SHP77 treated with DMSO at 0.1 percent for 48 hours (cell line): ENCODE data around the gene POLH.
"Not testable (repeated sequence)": the region's sequence is repeated elsewhere in the genome, so short reads cannot be mapped to it uniquely, and the experiment has no call there.

ENCODE experiments used
- DNase-seq: peaks from one replicate; lab custom pipeline; 2025; lab: John Stamatoyannopoulos, UW

Gene POLH

DNA sequence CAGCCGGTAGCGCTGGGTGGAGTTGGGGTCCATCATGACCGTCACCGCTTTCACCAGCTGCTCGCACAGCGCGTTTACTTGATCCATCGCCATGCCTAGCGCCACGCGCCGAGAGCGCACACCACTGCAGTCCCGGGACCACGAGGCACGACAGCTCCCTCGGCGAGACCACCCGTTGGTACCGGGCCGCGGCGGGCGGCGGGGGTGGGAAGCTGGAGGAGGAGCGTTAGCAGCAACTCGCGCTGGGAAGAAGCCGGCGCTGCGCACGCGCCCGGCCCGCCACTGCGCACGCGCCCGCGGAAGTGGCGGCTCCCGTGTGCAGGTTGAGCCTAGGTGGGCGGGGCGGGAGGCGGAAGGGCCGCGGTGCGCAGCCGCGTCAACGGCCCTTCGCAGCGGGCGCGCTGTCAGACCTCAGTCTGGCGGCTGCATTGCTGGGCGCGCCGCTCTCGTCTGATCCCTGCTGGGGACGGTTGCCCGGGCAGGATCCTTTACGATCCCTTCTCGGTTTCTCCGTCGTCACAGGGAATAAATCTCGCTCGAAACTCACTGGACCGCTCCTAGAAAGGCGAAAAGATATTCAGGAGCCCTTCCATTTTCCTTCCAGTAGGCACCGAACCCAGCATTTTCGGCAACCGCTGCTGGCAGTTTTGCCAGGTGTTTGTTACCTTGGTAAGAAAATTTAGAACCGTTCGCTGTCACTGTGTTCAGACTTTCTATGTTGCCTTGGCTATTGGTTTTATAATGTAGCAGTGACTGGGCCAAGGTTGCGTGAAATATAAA is at the start of gene POLH, which contains the start of gene XPO5:
TSS of gene POLH (plus strand) at position 414 of the 780 bp plus-strand sequence. CDS start 6,135 bp downstream, outside the sequence.
TSS of gene XPO5 (minus strand) at position 267 of the 780 bp plus-strand sequence. CDS start at position 93, 174 bp downstream.
- peak; percentile 84 for DNase-seq

DNA sequence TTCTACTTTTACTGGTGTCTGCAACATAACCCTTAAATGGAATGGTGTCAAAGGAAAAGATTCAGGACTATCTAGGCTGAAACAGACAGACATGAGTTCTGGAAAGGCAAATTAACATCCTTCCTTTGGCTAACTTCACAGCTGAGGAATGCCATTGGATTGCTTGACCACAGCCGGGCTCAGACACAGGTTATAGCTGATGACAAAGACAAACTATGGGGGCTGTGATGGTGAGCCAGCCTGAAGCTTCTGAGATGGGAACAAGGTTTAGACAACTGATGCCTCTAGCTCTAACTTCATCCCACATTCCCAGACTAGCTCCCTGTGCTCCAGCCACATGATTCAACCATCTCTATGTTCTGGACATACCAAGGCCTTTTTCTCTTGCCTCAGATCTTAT is 43.8 kb upstream of the POLH start:
- no peak for DNase-seq

DNA sequence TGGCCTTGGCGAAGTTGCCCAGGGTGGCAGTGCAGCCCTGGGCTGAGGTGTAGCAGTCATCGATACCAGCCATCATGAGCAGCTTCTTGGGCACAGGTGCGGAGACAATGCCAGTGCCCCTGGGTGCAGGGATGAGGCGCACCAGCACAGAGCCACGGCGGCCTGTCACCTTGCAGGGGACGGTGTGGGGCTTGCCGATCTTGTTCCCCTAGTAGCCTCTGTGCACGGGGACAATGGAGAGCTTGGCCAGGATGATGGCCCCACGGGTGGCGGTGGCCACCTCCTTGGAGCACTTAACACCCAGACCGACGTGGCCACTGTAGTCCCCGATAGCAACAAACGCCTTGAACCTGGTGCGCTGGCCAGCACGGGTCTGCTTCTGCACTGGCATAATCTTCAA is 37.0 kb upstream of the POLH start:
- DNase-seq, result not testable (repeated sequence)

DNA sequence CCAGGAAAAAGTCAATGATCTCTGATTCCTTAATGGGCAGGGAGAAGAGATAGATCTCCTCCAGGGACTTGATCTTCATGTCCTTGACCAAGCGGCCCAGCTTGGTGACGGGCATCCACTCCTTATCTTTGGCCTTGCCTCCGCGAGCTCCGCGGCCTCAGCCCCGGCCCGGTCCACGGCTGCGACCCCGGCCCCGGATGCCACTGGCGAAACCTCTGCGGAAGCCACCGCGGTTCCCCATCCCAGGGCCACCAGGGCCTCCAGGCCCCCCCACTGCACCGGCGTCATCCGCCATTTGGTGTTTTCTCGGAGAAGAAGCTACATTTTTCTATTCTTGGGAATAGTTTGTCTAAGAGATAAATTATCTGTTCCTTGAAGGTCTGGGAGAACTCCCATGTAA is 36.6 kb upstream of the POLH start:
- DNase-seq, result not testable (repeated sequence)

DNA sequence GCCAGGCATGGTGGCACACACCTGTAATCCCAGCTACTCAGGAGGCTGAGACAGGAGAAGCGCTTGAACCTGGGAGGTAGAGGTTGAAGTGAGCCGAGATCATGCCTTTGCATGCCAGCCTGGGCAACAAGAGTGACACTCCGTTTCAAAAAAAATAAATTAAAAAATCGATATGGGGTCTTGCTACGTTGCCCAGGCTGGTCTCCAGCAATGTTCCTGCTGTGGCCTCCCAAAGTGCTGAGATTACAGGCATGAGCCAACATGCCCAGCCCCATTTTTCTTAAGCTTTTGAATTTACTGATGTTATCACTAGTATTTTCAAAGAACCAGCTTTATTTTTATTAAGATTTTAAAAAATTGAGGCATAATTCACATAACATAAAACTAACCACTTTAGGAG is 35.5 kb upstream of the POLH start:
- DNase-seq, result no peak

DNA sequence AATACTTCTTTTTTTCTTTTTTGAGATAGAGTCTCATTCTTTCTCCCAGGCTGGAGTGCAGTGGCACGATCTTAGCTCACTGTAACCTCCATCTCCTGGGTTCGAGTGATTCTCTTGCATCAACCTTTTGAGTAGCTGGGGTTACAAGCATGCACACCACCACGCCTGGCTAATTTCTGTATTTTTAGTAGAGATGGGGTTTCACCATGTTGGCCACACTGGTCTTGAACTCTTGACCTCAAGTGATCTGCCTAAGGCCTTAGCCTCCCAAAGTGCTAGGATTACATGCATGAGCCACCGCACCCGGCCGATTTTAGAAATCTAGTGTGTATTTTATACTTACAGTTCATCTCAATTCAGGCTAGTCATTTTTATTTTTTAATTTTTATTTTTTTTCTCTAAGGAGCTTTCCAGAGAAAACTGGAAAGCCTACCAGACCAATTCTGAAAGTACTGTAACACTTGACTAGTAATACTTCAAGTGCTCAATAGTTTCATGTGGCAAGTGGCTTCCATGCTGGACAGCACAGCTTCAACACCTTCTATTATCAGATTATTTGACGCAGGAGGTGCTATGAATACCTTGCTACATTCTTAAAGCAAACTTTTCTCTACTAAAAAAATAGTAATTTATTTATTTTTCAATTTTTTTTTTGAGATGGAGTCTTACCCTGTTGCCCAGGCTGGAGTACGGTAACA is 34.1 kb upstream of the POLH start:
- no peak for DNase-seq

DNA sequence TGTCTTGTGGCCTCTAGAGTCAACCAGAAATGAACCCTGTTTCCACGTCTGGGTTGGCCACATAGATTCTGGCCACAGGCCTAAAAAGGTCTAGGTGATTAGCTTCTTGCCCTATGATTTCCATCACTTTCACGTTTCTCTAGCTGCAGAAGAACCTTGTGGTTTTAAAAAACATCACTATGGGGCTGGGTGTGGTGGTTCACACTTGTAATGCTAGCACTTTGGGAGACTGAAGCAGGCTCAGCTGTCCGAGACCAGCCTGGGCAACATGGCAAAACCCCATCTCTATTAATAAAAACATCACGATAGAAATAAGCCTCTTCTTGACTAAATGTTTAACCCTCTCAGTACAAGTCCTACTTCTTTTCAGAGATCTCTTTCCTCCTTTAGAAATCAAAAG is 31.5 kb upstream of the POLH start:
- DNase-seq, result no peak

DNA sequence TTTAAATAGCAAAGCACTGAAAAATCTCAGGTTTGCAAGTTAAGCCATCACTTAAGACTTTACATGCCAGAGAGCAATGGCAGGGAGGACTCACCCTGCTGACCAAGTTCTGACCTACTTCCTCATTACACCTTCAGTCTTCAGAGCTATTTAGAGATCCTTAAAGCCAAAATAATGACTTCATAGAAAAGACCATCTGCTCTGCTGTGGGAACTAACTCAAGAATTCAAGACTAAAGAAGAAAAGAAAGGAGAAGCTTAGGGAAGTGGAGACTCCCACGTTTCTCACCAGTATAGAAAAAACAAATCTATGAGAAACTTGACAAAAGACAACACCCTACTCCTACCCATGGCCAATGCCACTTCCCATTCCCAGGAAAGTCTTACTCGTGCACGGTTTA is 28.8 kb upstream of the POLH start:
- DNase-seq, result no peak

DNA sequence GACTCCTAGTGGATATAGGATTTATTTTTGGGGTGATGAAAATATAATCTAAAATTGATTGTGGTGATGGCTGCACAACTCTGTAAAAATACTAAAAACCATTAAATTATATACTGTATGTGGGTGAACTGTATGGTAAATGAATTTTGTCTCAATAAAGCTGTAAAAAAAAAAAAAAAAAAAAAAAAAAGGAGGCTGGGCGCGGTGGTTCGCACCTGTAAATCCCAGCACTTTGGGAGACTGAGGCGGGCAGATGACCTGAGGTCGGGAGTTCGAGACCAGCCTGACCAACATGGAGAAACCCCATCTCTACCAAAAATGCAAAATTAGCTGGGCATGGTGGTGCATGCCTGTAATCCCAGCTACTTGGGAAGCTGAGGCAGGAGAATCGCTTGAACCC is 18.4 kb upstream of the POLH start:
- DNase-seq, result not testable (repeated sequence)

DNA sequence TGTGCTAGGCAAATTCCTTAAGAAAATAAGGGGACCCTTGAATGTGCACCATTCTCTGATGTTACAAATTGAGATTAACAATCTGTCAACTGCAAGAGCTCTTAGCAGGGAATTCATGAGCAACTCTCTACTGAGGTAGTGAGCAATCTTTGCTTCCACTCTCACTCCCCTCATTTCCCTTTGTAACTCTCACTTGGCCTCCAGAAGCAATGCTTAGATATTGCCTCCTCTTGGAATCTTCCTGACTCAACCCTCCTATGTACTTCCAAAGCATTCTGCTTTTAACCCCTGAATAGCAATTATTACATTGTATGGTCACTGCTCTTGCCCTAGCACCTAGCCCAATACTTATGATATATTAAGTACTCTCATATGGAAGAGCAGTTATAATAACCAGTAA is 16.7 kb upstream of the POLH start:
- DNase-seq, result no peak

DNA sequence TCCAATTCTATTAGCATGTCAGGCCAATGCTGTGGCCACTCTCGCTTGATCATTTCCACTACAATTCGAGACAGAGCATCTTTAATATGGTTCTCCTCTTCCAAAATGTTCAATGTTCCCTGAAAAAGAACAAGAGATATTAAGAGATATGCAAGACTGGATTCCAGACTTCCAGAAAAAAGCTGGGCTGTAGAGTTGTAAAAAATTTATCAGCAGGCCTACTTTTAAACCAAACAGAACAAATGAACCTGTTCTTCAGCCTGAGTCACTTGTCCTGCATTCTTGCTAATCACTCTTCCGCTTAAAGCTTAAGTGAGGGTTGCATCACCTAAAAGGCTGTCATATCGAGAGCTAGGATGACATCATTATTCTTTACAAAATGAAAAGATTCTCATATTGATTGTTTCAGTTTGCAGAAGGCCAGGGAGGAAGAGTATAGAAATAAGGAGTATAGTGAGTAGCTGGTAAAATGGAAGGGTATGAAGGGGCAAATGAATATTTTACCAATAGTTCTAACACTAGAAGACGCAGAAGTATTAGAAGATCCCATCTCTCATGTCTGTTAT is 5.0 kb upstream of the POLH start:
- no peak for DNase-seq

DNA sequence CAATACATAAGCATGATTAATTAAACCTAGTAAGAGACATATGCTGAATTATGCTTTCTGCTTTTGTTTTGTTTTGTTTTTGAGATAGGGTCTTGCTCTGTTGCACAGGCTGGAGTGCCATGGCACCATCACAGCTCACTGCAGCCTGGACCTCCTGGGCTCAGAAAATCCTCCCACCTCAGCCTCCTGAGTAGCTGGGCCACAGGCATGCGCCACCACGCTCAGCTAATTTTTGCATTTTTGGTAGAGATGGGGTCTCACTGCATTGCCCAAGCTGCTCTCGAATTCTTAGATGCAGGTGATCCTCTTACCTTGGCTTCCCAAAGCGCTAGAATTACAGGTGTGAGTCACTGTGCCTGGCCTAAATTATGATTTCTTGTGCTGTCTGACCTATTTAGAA is 4.0 kb upstream of the POLH start:
- DNase-seq, result no peak

DNA sequence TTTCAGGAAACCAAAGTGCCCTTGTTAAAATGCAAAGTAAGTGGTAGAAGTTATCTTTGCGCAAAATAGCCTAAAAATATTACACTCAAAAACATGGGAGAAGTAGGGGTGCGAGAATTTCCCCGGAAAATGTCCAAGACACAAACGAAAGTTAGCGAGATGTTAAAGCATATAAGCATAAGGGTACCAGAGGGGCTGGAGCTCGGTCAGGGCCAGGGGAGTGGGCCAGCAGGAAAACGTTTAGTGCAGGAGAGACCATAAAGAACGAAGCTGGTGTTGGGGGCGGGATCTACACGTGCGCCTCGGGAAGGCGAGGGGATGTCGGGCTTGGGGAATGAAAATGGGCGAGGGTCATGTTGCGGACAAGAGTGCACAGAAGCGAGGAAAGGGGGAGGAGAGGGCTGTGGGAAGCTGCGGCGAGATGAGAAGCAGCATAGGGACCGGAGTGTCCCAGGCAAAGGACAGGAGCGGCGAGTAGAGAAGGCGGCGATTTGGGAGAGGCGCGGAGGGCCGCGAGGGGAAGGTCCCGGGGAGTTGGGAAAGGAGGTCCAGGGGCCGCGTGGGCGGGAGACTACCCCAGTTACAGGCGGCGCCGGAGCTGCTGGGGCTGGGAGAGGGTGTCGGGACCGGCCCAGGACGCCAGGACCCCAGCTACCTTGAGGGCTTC is 747 bp upstream of the POLH start:
- no peak for DNase-seq

DNA sequence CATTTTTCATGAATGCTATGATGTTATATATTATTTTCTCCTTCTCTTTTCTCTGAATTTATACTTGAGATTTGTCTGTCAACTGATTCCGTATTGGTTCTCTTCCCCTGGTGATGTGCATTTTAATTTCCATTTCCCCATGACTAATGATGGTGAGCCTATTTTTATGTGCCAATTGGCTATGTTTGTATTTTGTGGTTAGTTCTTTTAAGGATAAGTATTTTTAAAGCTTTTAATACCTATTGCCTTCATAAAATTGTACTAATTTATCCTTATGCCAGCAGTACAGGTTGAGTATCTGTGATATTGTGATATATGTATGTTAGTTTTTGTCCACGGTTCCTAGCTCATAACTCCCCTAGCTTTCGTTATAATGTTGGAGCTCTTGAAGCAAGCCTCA is 2.8 kb downstream of the POLH start:
- no peak for DNase-seq

DNA sequence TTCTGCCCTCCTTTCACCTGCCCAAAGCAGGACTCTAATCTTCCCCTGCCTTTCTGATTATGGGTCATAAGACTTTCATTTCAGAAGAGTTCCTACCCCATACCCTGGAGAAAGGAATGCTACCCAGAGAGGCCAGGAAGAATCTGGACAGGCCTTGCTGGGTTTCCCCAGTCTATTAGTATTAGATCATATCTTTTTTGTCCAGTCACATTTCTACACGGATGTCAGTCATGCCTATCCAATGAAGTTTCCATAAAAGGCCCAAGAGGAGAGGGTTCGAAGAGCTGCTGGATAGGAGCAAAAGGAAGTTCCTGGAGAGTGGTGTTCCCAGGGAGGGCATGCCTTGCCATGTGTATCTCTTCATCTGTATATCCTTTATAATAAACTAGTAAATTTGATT is 3.2 kb downstream of the POLH start:
- no peak for DNase-seq

DNA sequence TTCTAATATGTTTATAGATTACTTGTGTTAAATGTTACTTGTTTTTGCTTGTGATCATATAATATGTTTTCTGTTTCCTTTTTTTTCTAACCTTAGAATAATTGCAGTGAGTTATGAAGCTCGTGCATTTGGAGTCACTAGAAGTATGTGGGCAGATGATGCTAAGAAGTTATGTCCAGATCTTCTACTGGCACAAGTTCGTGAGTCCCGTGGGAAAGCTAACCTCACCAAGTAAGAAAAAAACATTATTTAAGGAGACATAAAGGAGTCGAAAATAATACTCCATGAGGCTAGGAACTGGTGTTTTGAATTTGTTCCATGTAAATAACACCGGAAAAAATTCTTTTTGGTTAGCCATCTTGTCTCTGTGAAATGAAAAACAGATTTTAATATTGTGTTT is 6.9 kb downstream of the POLH start:
- no peak for DNase-seq

DNA sequence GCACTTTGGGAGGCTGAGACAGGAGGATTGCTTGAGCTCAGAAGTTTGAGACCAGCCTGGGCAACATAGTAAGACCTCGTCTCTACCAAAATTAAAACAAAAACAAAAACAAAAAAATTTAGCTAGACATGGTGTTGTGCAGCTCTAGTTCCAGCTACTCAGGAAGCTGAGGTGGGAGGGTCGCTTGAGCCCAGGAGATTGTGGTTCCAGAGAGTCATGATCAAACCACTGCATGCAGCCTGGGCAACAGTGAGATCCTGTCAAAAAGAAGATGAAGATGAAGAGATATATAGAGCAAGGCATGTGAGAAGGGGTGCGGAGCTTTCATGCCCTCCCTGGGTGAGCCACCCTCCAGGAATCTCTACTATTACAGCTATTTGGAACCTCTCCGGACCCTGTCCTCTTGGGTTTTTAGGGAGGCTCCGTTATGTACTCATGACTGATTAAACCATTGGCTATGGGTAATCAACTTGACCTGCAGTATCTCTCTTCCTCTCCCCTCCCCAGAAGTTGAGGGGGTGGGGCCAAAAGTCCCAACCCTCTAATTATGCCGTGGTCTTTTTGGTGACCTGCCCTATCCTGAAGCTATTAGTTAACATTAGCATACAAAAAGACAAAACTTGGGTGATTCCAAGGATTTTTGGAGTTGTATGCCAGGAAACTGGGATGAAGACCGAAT is 9.0 kb downstream of the POLH start:
- DNase-seq, result no peak

DNA sequence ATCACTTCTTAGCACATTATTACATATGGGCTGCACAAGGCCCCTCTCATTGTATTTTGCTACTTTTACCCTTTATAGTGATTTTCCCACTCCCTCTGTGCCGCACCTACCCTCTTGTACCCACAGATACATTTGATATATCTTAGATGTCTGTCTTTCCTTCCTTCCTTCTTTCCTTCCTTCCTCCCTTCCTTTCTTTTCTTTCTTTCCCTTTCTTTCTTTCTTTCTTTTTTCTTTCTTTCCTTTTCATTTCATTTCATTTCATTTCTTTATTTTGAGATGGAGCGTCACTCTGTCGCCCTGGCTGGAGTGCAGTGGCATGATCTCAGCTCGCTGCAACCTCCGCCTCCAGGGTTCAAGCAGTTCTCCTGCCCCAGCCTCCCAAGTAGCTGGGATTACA is 12.2 kb downstream of the POLH start:
- no peak for DNase-seq

DNA sequence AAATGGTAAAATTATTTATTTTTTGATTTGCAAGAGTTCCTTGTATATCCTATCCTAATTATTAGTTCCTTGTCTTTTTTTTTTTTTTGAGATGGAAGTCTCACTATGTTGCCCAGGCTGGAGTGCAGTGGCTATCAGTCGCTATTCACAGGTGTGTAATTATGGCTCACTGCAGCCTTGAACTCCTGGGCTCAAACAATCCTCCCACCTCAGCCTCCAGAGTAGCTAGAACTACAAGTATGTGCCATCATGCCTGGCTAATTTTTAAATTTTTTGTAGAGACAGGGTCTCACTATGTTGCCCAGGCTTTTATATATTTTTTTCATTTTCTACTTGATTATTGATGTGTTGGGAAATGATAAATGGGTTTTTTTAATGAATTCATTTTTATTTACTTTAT is 13.6 kb downstream of the POLH start:
- DNase-seq, result not testable (repeated sequence)

DNA sequence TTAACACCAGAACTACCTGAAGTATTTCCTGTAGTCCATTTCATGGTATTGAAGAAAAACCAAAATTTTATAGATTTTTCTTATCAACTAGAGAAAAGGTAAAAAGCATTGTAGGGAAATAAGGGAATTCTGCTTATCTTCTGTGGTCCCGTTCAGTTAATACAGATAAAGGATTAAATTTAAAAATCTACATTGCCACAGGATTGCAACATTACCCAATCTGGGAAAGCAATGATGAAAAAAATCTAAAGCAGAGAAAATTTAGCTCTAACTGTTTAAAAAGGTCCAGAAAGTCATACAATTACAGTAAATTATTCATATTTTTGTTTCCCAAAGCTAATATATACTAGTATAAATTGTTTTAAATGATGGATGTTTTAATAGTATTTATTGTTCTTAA is 18.0 kb downstream of the POLH start:
- no peak for DNase-seq

DNA sequence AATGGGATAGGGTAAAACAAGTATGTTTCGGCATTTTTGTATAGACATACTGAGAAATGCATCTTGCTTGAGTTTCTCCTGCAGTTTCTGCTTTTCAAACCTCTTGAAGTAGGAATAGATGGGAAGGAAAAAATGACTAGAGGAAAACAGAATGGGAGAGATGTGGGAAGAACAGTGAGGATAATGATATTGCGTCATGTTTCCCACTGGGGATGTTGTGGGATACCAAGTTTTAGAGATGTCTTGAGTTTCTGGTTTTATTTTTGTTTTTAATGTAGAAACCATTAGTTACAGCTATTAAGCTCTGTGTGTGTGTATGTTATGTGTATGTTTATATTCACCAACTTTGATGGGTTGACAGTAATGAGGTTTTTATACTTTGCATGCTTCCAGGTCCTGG is 24.6 kb downstream of the POLH start:
- DNase-seq, result no peak

DNA sequence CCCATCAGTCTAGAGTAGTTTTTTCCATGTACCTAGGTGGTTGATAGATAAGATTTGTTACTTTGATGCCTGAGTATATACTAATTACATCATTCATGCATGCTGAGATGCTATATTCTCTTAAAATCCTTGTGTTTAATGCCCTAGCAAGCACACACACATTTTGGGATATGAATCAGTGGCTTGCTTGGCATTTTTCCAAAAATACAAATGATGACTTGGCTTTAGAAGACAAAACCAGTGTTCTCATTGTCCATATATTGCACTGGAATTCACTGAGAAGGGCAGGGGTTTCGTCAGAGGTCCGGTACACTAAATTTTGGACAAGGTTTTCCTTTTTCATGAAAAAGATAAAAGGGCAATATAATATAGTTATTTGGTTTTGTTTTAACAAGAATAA is 28.2 kb downstream of the POLH start:
- no peak for DNase-seq
